ENCODE data around the gene TBC1D10B. TPM values are rescaled to one million over a fixed set of nuclear protein-coding genes. Genes with fewer than 3 reads are reported as not detected.
"Not testable (repeated sequence)": the region's sequence is repeated elsewhere in the genome, so short reads cannot be mapped to it uniquely, and the experiment has no call there.

Gene TBC1D10B
- total and polyA plus RNA-seq, 2 experiments from 2014 or later, result 29.3 to 37.9 TPM

GRCh38 chr16:30397056-30397455, 26.8 kb upstream of the TBC1D10B start:
- peaks cover 24% of the 10 kb centered on the region for H3K79me2 ChIP-seq
- peak overlapping the region; percentile 98 for H3K27ac ChIP-seq
- H3K4me1 ChIP-seq (ENCODE audit: insufficient read depth), result peaks cover 10% of the 10 kb centered on the region
- no peaks in the 10 kb centered on the region for H4K20me1 ChIP-seq (ENCODE audit: insufficient read depth, poor library complexity, severe bottlenecking)
- 85% methylated on average over 4 of the region's 4 CpGs for WGBS (ENCODE audit: low lambda C conversion rate, missing lambda C conversion rate)
- H2AFZ ChIP-seq, result no peak overlapping the region
- no peaks in the 10 kb centered on the region for H3K27me3 ChIP-seq
- no peaks in the 10 kb centered on the region for H3K36me3 ChIP-seq (replicated peaks; ENCODE audit: insufficient read depth, low read depth)
- TF ChIP-seq EZH2 (IDR thresholded peaks at IDR 0.05; ENCODE audit: borderline replicate concordance), result no peak
- no peak overlapping the region for H3K4me3 ChIP-seq
- H3K9me3 ChIP-seq (ENCODE audit: low read depth), result no peaks in the 10 kb centered on the region
- no peak for DNase-seq (ENCODE audit: low spot score)
- H3K9me2 ChIP-seq (replicated peaks; ENCODE audit: insufficient read depth), result no peaks in the 10 kb centered on the region
- H3K4me2 ChIP-seq, result peak overlapping the region; percentile 92

- H4K20me1 ChIP-seq (ENCODE audit: insufficient read depth, poor library complexity, severe bottlenecking); H3K9me2 ChIP-seq (replicated peaks; ENCODE audit: insufficient read depth); DNase-seq (ENCODE audit: low spot score); H3K4me1 ChIP-seq (ENCODE audit: insufficient read depth); H3K36me3 ChIP-seq (replicated peaks; ENCODE audit: insufficient read depth, low read depth); H2AFZ ChIP-seq; H3K4me3 ChIP-seq; H3K9me3 ChIP-seq (ENCODE audit: low read depth); H3K27me3 ChIP-seq: not testable (repeated sequence)
- H3K27ac ChIP-seq, result peak overlapping the region; percentile 98
- H3K4me2 ChIP-seq, result peak overlapping the region; percentile 92
- peaks cover 24% of the 10 kb centered on the region for H3K79me2 ChIP-seq
- WGBS (ENCODE audit: low lambda C conversion rate, missing lambda C conversion rate), result 72% methylated on average over 4 of the region's 4 CpGs
Observed at GRCh38 chr16:30396627-30397026, 26.3 kb upstream of the TBC1D10B start.

GRCh38 chr16:30395992-30396585, 25.8 kb upstream of the TBC1D10B start:
- Histone ChIP-seq H3K4me1 (ENCODE audit: insufficient read depth) (peaks cover 10% of the 10 kb centered on the region), H3K9me3 (ENCODE audit: low read depth) (no peaks in the 10 kb centered on the region), H3K4me2 (peak overlapping the region; percentile 92), H3K36me3 (replicated peaks; ENCODE audit: insufficient read depth, low read depth) (no peaks in the 10 kb centered on the region), H4K20me1 (ENCODE audit: insufficient read depth, poor library complexity, severe bottlenecking) (no peaks in the 10 kb centered on the region), H3K9me2 (replicated peaks; ENCODE audit: insufficient read depth) (no peaks in the 10 kb centered on the region), H3K27me3 (no peaks in the 10 kb centered on the region), H3K27ac (peak overlapping the region; percentile 98), H3K79me2 (peaks cover 24% of the 10 kb centered on the region), H3K4me3 (peak overlapping the region; percentile 90), H2AFZ (peak overlapping the region; percentile 33)
- TF ChIP-seq CTCF (IDR thresholded peaks at IDR 0.05; ENCODE audit: poor library complexity), result no peak
- TF ChIP-seq EZH2phosphoT487 (IDR thresholded peaks at IDR 0.05; ENCODE audit: low read depth, severe bottlenecking, unreplicated experiment), result no peak
- TF ChIP-seq EZH2 (IDR thresholded peaks at IDR 0.05; ENCODE audit: borderline replicate concordance), result no peak
- WGBS (ENCODE audit: low lambda C conversion rate, missing lambda C conversion rate), result 14% methylated on average over 13 of the region's 13 CpGs
- no peak for DNase-seq (ENCODE audit: low spot score)

- H4K20me1 ChIP-seq (ENCODE audit: insufficient read depth, poor library complexity, severe bottlenecking), result no peaks in the 10 kb centered on the region
- under 1% methylated on average over 92 of the region's 103 CpGs for WGBS (ENCODE audit: low lambda C conversion rate, missing lambda C conversion rate)
- peak within 1 kb of the TSS; percentile 92 for H3K4me2 ChIP-seq
- H3K36me3 ChIP-seq (replicated peaks; ENCODE audit: insufficient read depth, low read depth), result no peaks in the 10 kb centered on the region
- TF ChIP-seq EZH2phosphoT487 (IDR thresholded peaks at IDR 0.05; ENCODE audit: low read depth, severe bottlenecking, unreplicated experiment), result no peak
- TF ChIP-seq CTCF (IDR thresholded peaks at IDR 0.05; ENCODE audit: poor library complexity), result no peak
- TF ChIP-seq EZH2 (IDR thresholded peaks at IDR 0.05; ENCODE audit: borderline replicate concordance), result no peak
- peak; percentile 97 for DNase-seq (ENCODE audit: low spot score)
- peak within 1 kb of the TSS; percentile 86 for H2AFZ ChIP-seq
- peaks cover 24% of the 10 kb centered on the region for H3K79me2 ChIP-seq
- peak within 1 kb of the TSS; percentile 98 for H3K27ac ChIP-seq
- no peaks in the 10 kb centered on the region for H3K27me3 ChIP-seq
- no peaks in the 10 kb centered on the region for H3K9me2 ChIP-seq (replicated peaks; ENCODE audit: insufficient read depth)
- H3K4me1 ChIP-seq (ENCODE audit: insufficient read depth), result peaks cover 10% of the 10 kb centered on the region
- H3K4me3 ChIP-seq, result peak within 1 kb of the TSS; percentile 90
- H3K9me3 ChIP-seq (ENCODE audit: low read depth), result no peaks in the 10 kb centered on the region
Observed at GRCh38 chr16:30395155-30395991, 25.1 kb upstream of the TBC1D10B start, which contains the start of gene ZNF48. ZNF48 (plus strand) TSS chr16:30395420; CDS start chr16:30395795, 375 bp downstream.

Measured in hepatocyte (in vitro differentiated cells).